WERI-Rb-1 (cell line): ENCODE data around the gene DHRSX.

Source experiments
- DNase-seq: peaks from one replicate; pipeline ENCODE4 v3.0.0-alpha.2; 2020
- H3K27ac ChIP-seq: fragments of 250-450 bp; sonication (Bioruptor Pico); 2 replicates; pipeline ENCODE4 v1.5.1; 2020; ENCODE audit warnings: mild to moderate bottlenecking, moderate library complexity
- H3K27me3 ChIP-seq: fragments of 250-450 bp; sonication (Bioruptor Pico); 2 replicates; pipeline ENCODE4 v1.5.1; 2021; ENCODE audit warnings: mild to moderate bottlenecking, low read depth, moderate library complexity; ENCODE audit not compliant: insufficient read depth, severe bottlenecking
- H3K36me3 ChIP-seq: fragments of 250-450 bp; sonication (Bioruptor Pico); 2 replicates; pipeline ENCODE4 v1.5.1; 2020; ENCODE audit warnings: mild to moderate bottlenecking, moderate library complexity
- H3K4me3 ChIP-seq: 2 replicates; pipeline ENCODE4 v1.5.1; 2011; ENCODE audit warnings: low read depth, mild to moderate bottlenecking, control low read depth, low read length
- H3K9me3 ChIP-seq: fragments of 250-450 bp; sonication (Bioruptor Pico); 2 replicates; pipeline ENCODE4 v1.5.1; 2021; ENCODE audit warnings: mild to moderate bottlenecking, moderate library complexity; ENCODE audit not compliant: severe bottlenecking
- TF ChIP-seq, protein P1 (sequence below): IDR thresholded peaks from 2 replicates; pipeline ENCODE4 v1.5.1; 2011; ENCODE audit warnings: low read depth, mild to moderate bottlenecking, control low read depth, inconsistent platforms, low read length

Gene DHRSX

DNA sequence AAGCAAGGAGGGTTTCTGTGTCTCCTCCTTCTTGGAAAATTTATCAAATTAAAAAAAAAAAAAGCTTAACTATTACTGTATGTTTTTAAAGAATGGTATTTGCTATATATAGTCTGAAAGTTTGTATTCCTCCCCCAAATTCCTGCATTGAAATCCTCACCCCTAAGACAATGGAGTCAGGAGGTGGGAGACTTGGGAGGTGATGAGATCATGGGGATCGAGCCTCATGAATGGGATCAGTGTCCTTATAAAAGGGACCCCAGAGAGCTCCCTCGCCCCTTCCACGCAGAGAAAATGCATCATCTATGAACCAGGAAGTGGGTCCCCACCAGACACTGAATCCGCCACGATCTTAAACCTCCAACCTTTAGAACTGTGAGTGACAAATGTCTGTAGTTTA is 50.1 kb downstream of the DHRSX start:
- H3K27me3 ChIP-seq = no peaks in the 10 kb centered on the region
- no peak for DNase-seq
- no peak overlapping the region for H3K4me3 ChIP-seq
- H3K36me3 ChIP-seq = peaks cover 8% of the 10 kb centered on the region; the same call in 1 of the 2 replicates
- no peaks in the 10 kb centered on the region for H3K9me3 ChIP-seq
- H3K27ac ChIP-seq = no peak overlapping the region
- TF ChIP-seq, protein P1, sequence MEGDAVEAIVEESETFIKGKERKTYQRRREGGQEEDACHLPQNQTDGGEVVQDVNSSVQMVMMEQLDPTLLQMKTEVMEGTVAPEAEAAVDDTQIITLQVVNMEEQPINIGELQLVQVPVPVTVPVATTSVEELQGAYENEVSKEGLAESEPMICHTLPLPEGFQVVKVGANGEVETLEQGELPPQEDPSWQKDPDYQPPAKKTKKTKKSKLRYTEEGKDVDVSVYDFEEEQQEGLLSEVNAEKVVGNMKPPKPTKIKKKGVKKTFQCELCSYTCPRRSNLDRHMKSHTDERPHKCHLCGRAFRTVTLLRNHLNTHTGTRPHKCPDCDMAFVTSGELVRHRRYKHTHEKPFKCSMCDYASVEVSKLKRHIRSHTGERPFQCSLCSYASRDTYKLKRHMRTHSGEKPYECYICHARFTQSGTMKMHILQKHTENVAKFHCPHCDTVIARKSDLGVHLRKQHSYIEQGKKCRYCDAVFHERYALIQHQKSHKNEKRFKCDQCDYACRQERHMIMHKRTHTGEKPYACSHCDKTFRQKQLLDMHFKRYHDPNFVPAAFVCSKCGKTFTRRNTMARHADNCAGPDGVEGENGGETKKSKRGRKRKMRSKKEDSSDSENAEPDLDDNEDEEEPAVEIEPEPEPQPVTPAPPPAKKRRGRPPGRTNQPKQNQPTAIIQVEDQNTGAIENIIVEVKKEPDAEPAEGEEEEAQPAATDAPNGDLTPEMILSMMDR = no peak

- Histone ChIP-seq H3K27ac (no peak overlapping the region), H3K36me3 (peaks cover 8% of the 10 kb centered on the region; the same call in 1 of the 2 replicates), H3K27me3 (no peaks in the 10 kb centered on the region), H3K4me3 (no peak overlapping the region), H3K9me3 (no peaks in the 10 kb centered on the region)
- TF ChIP-seq, protein P1 = no peak
- DNase-seq = no peak
Observed at GRCh38 chrX:2449135-2449886, 51.5 kb downstream of the DHRSX start.

DNA sequence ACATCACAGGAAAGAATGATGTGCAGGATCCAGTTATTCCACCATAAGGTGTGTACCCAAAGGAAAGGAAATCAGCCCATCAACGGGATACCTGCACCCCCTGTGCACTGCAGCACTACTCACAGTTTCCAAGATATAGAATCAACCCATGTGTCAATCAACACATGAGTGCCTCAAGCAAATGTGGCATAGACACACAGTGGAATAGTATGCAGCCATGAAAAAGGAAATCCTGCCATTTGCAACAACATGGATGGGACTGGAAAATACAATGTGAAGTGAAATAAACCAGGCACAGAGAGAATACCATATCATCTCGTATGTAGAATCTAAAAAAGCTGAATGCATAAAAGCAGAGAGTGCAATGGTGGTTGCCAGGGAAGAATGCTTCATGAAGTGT is 53.3 kb downstream of the DHRSX start:
- TF ChIP-seq, protein P1 = no peak
- no peaks in the 10 kb centered on the region for H3K27me3 ChIP-seq
- no peak for DNase-seq
- H3K27ac ChIP-seq = no peak overlapping the region
- H3K36me3 ChIP-seq = peaks cover 5% of the 10 kb centered on the region; the same call in 1 of the 2 replicates
- H3K4me3 ChIP-seq = no peak overlapping the region
- no peaks in the 10 kb centered on the region for H3K9me3 ChIP-seq

- H3K27ac ChIP-seq = no peak overlapping the region
- no peaks in the 10 kb centered on the region for H3K27me3 ChIP-seq
- peaks cover 3% of the 10 kb centered on the region; the same call in 1 of the 2 replicates for H3K36me3 ChIP-seq
- no peaks in the 10 kb centered on the region for H3K9me3 ChIP-seq
- H3K4me3 ChIP-seq = no peak overlapping the region
- TF ChIP-seq, protein P1 = no peak
- no peak for DNase-seq
Observed at GRCh38 chrX:2446815-2447214, 54.0 kb downstream of the DHRSX start.

DNA sequence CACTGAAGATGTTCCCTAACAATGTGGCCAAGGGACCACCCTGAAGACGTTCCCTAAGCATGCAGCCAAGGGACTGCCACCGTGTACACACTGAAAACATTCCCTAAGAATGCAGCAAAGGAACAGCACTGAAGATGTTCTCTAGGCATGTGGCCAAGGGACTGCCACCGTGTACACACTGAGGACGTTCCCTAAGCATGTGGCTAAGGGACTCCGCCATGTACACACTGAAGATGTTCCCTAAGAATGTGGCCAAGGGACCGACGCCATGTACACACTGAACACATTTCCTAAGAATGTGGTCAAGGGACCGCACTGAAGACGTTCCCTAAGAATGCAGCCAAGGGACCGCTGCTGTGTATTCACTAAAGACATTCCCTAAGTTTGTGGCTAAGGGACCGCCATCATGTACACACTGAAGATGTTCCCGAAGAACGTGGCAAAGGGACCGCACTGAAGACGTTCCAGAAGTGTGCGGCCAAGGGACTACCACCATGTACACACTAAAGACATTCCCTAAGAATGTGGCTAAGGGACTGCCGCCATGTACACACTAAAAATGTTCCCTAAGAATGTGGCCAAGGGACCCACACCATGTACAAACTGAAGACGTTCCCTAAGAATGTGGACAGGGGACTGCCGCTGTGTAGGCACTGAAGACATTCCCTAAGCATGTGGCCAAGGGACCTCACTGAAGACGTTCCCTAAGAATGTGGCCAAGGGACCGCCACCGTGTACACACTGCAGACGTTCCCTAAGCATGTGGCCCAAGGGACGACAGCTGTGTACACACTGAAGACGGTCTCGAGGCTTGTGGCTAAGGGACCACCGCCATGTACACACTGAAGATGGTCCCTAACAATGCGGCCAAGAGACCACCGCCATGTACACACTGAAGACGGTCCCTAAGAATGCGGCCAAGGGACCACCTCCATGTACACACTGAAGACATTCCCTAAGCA is 54.8 kb downstream of the DHRSX start:
- H3K36me3 ChIP-seq = peaks cover 8% of the 10 kb centered on the region
- no peak for DNase-seq
- no peak overlapping the region for H3K27ac ChIP-seq
- H3K9me3 ChIP-seq = no peaks in the 10 kb centered on the region
- no peaks in the 10 kb centered on the region for H3K27me3 ChIP-seq
- TF ChIP-seq, protein P1 = no peak
- no peak overlapping the region for H3K4me3 ChIP-seq
